Calu3 (cell line): Measurements from ENCODE around the gene RASL10B. TPM values are rescaled to one million over a fixed set of nuclear protein-coding genes. Genes with fewer than 3 reads are reported as not detected.

Source experiments
- BruUV-seq: library from RNA; stranded (reverse); fragments of 400-500 nt; replicated peaks from 2 replicates; lab custom pipeline; 2021; lab: Mats Ljungman, UMichigan
- CTCF ChIA-PET: fragments of 300-600 bp; sonication (Branson Sonifier 250); formaldehyde crosslinking; loops from one replicate; lab custom pipeline; 2022; ENCODE audit warnings: antibody characterized with exemption; lab: Charles Lee
- DNase-seq: peaks from one replicate; pipeline ENCODE4 v3.0.0; 2022
- H3K27ac Mint-ChIP-seq: one replicate; pipeline ENCODE4 v1.8.0; 2022; ENCODE audit warnings: mixed read lengths; ENCODE audit not compliant: unreplicated experiment
- H3K27me3 Mint-ChIP-seq: one replicate; pipeline ENCODE4 v1.8.0; 2022; ENCODE audit warnings: mixed read lengths; ENCODE audit not compliant: unreplicated experiment
- H3K36me3 Mint-ChIP-seq: one replicate; pipeline ENCODE4 v1.8.0; 2022; ENCODE audit warnings: mild to moderate bottlenecking, moderate library complexity, mixed read lengths; ENCODE audit not compliant: insufficient read depth, unreplicated experiment
- H3K4me1 Mint-ChIP-seq: one replicate; pipeline ENCODE4 v1.8.0; 2022; ENCODE audit warnings: mild to moderate bottlenecking, low read depth, mixed read lengths; ENCODE audit not compliant: unreplicated experiment
- H3K4me3 Mint-ChIP-seq: one replicate; pipeline ENCODE4 v1.8.0; 2022; ENCODE audit warnings: mild to moderate bottlenecking, low read depth, moderate library complexity, mixed read lengths; ENCODE audit not compliant: unreplicated experiment
- H3K9me3 Mint-ChIP-seq: one replicate; pipeline ENCODE4 v1.8.0; 2022; ENCODE audit warnings: low read depth, mixed read lengths; ENCODE audit not compliant: unreplicated experiment
- CTCF ChIP-seq: fragments of 200-600 bp; IDR thresholded peaks from one replicate; pipeline ENCODE4 v1.8.0; 2022; ENCODE audit warnings: antibody characterized with exemption; ENCODE audit not compliant: unreplicated experiment
- intact Hi-C: fragments of 100-400 bp; cut with micrococcal nuclease; formaldehyde crosslinking; loops from one replicate; pipeline ENCODE4 v1.10.0; 2022; ENCODE audit not compliant: unreplicated experiment
- total RNA-seq: library from RNA; stranded (reverse); gene quantifications from 2 replicates; pipeline ENCODE4 v1.2.3, GENCODE V29; 2022

Gene RASL10B
- total RNA-seq, 1 experiment from 2014 or later = 1.4 TPM

DNA sequence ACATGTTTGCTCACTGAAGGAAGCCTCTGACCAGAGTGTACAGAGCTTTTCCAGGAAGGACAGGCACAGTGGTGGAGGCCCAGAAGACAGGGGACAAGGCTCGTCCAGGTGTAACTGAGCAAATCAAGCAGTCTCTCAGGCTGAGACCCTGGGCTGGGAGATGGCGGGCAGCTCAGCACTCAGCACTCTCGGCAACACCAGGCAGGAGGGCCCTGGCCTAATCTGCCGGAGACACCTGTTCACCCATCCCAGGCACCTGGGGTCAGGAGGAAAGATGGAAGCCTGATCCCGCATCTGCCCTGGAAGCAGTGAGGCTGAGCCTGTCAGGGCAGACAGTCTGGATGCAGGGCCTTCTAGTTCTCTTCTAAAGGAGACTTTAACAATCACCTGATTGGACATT, 4.8 kb downstream of the RASL10B start:
- DNase-seq = no peak
- Mint-ChIP-seq H3K9me3 (no peaks in the 10 kb centered on the region), H3K4me3 (no peak overlapping the region), H3K27ac (no peak overlapping the region), H3K36me3 (peaks cover 6% of the 10 kb centered on the region), H3K27me3 (peaks cover 31% of the 10 kb centered on the region), H3K4me1 (peaks cover 1% of the 10 kb centered on the region)
- no TSS peak for BruUV-seq
- TF ChIP-seq CTCF = no peak
- intact Hi-C loops = no loop called here
- CTCF ChIA-PET = interaction anchor here (0.9 to 1.3 kb wide), 2 partner anchors 11 to 132 kb away, joined by 3 to 4 read pairs; no protein-coding TSS in a partner anchor

GRCh38 chr17:35738519-35739133, 7.2 kb downstream of the RASL10B start:
- H3K4me1 Mint-ChIP-seq = no peaks in the 10 kb centered on the region
- H3K27me3 Mint-ChIP-seq = peaks cover 52% of the 10 kb centered on the region
- H3K36me3 Mint-ChIP-seq = peaks cover 6% of the 10 kb centered on the region
- H3K4me3 Mint-ChIP-seq = no peak overlapping the region
- DNase-seq = no peak
- no peak for TF ChIP-seq CTCF
- intact Hi-C loops = no loop called here
- no peak overlapping the region for H3K27ac Mint-ChIP-seq
- CTCF ChIA-PET = no interaction called here
- BruUV-seq = no TSS peak
- no peaks in the 10 kb centered on the region for H3K9me3 Mint-ChIP-seq

DNA sequence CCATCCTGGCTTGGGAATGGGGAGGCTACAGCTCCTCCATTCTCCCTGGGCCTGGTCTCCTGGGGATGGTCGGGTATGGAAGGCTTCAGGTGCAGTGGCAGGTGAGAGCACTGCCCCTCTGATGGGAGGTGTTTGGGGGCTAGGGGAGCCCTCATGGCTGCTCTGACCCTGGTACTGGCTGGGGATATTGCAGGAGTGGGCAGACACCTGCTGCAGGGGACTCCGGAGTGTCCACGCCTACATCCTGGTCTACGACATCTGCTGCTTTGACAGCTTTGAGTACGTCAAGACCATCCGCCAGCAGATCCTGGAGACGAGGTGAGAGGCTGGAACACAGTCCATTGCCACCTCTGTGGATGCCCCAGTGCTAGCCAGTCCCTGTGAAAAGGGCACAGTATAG, 8.8 kb downstream of the RASL10B start:
- Mint-ChIP-seq H3K4me3 (no peak overlapping the region), H3K36me3 (no peaks in the 10 kb centered on the region), H3K4me1 (no peaks in the 10 kb centered on the region), H3K27ac (no peak overlapping the region), H3K27me3 (peaks cover 68% of the 10 kb centered on the region), H3K9me3 (no peaks in the 10 kb centered on the region)
- intact Hi-C loops = loop anchor here (10.0 kb wide), 1 partner anchor 425 kb away; no protein-coding TSS in a partner anchor
- no peak for TF ChIP-seq CTCF
- no TSS peak for BruUV-seq
- CTCF ChIA-PET = interaction anchor here (0.8 kb wide), 1 partner anchor 200 kb away, joined by 3 read pairs; no protein-coding TSS in a partner anchor
- DNase-seq = no peak

DNA sequence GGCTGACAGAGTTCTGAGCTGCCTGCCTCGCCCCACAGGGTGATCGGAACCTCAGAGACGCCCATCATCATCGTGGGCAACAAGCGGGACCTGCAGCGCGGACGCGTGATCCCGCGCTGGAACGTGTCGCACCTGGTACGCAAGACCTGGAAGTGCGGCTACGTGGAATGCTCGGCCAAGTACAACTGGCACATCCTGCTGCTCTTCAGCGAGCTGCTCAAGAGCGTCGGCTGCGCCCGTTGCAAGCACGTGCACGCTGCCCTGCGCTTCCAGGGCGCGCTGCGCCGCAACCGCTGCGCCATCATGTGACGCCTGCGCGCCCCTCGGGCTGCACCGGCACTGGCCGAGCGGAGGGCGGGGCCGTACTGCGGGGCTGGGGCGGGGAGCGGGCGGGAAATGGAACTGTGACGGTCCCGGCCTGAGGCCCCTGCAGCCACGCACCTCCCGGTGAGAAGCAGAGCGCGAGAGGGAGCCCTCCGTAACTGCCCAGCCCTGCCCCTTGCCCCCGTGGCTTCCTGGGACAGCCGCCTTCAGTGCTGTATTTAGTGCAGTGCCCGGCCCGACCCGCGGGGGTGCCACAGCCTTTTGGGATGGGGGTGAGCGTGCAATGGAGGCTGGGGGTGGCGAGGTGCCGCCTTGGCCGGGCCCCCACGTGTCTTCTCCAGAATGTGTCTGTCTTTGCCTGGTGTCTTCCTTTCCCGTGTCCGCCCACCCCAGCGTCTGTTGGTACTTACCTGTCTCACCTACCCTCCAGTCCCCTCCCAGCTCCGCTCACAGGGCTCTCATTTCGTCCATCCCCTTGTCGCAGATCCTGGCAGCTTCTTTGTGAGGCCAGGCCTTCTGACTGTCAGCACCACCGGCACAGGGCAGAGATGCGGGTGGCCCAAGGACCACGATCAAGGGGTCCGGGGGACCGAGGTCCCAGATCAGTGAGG, 9.8 kb downstream of the RASL10B start:
- H3K27me3 Mint-ChIP-seq = peaks cover 78% of the 10 kb centered on the region
- no peak overlapping the region for H3K4me3 Mint-ChIP-seq
- DNase-seq = no peak
- H3K4me1 Mint-ChIP-seq = no peaks in the 10 kb centered on the region
- H3K36me3 Mint-ChIP-seq = no peaks in the 10 kb centered on the region
- CTCF ChIA-PET = no interaction called here
- no peaks in the 10 kb centered on the region for H3K9me3 Mint-ChIP-seq
- no peak for TF ChIP-seq CTCF
- no TSS peak for BruUV-seq
- H3K27ac Mint-ChIP-seq = no peak overlapping the region
- intact Hi-C loops = loop anchor here (10.0 kb wide), 1 partner anchor 426 kb away; no protein-coding TSS in a partner anchor
